Peyer's patch (tissue), 4 donors: ENCODE results near the gene ZNF605. TPM values are rescaled to one million over a fixed set of nuclear protein-coding genes. Genes with fewer than 3 reads are reported as not detected.
"Not testable (repeated sequence)": the region's sequence is repeated elsewhere in the genome, so short reads cannot be mapped to it uniquely, and the experiment has no call there.

ENCODE experiments used
- DNase-seq, 3 donors: peaks; one replicate each; pipeline ENCODE4 v3.0.0-alpha.2; 2017 to 2019
- H3K27ac ChIP-seq, 4 donors: fragments of 200-600 bp; sonication (generic); one replicate each; pipeline ENCODE4 v1.5.1; 2016 to 2019
- H3K27me3 ChIP-seq, 2 donors: fragments of 200-600 bp; sonication (generic); one replicate each; pipeline ENCODE4 v1.5.1; 2019
- H3K36me3 ChIP-seq, 3 donors: fragments of 200-600 bp; sonication (generic); one replicate each; pipeline ENCODE4 v1.5.1; 2016 to 2019
- H3K4me1 ChIP-seq, 4 donors: fragments of 200-600 bp; sonication (generic); one replicate each; pipeline ENCODE4 v1.5.1; 2016 to 2019
- H3K4me3 ChIP-seq, 4 donors: fragments of 200-600 bp; sonication (generic); 1 replicate in 3 of 4; 2 replicates in 1 of 4; pipeline ENCODE4 v1.5.1; 2016 to 2019; ENCODE audit warnings: mild to moderate bottlenecking in 1 of 4
- H3K9me3 ChIP-seq, 4 donors: fragments of 200-600 bp; sonication (generic); one replicate each; pipeline ENCODE4 v1.5.1; 2016 to 2019; ENCODE audit warnings: mild to moderate bottlenecking in 1 of 4
- POLR2A ChIP-seq, 2 donors: fragments of 450-650 bp; IDR thresholded peaks; one replicate each; pipeline ENCODE4 v1.5.1; 2017; ENCODE audit warnings: antibody characterized with exemption in 2 of 2, mild to moderate bottlenecking in 2 of 2, moderate library complexity in 2 of 2
- total RNA-seq, 4 donors: library from RNA; depleted of rRNA; stranded (reverse); fragments of >200 nt; gene quantifications; one replicate each; pipeline ENCODE4 v1.1.0, GENCODE V29; 2016
- TF ChIP-seq, protein P1 (sequence below), 6 experiments: fragments of 450-650 bp in 4 of 6; fragments of 200-600 bp in 2 of 6; sonication (generic) in 1 of 6; IDR thresholded peaks; one replicate each; pipeline ENCODE4 v1.5.1; 2017 to 2019; ENCODE audit warnings: antibody characterized with exemption in 6 of 6, mild to moderate bottlenecking in 3 of 6, moderate library complexity in 1 of 6

ZNF605 gene
- total RNA-seq, 4 donors from 2014 or later = 6.3 to 19.0 (median 12.5) TPM

DNA sequence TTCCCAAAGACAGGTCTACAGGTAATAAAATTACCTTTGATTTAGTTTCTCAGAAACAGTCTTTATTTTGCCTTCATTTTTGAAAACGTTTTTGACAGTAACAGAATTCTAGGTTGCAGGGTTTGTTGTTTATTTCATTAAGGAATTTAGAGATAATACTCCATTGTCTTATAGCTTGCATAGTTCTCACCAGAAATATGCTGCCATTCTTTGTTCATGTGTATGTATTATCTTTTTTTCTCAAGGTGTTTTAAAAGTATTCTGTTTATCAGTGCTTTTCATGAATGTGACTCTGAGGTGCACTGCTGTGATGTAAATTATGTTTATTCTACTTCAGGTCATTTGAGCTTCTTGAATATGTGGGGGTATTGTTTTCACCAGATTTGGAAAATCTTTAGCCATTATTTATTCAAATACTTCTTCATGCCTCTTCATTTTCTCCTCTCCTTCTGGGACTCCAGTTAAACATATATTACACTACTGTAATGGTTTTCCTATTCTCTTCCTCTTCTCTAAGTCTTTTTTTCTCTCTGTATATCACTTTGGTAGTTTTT, 32.7 kb downstream of the ZNF605 start:
- no peak for TF ChIP-seq POLR2A (IDR thresholded peaks at IDR 0.05)
- TF ChIP-seq, protein P1, sequence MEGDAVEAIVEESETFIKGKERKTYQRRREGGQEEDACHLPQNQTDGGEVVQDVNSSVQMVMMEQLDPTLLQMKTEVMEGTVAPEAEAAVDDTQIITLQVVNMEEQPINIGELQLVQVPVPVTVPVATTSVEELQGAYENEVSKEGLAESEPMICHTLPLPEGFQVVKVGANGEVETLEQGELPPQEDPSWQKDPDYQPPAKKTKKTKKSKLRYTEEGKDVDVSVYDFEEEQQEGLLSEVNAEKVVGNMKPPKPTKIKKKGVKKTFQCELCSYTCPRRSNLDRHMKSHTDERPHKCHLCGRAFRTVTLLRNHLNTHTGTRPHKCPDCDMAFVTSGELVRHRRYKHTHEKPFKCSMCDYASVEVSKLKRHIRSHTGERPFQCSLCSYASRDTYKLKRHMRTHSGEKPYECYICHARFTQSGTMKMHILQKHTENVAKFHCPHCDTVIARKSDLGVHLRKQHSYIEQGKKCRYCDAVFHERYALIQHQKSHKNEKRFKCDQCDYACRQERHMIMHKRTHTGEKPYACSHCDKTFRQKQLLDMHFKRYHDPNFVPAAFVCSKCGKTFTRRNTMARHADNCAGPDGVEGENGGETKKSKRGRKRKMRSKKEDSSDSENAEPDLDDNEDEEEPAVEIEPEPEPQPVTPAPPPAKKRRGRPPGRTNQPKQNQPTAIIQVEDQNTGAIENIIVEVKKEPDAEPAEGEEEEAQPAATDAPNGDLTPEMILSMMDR (IDR thresholded peaks at IDR 0.05) = no peak
- Histone ChIP-seq H3K27me3 (no peaks in the 10 kb centered on the region), H3K27ac (no peak overlapping the region), H3K36me3 (peaks cover 0 to 21% (median 0%) of the 10 kb centered on the region in 3 donors), H3K9me3 (peaks cover 0 to 97% (median 48%) of the 10 kb centered on the region in 4 donors), H3K4me3 (no peak overlapping the region), H3K4me1 (no peaks in the 10 kb centered on the region)
- no peak for DNase-seq

DNA sequence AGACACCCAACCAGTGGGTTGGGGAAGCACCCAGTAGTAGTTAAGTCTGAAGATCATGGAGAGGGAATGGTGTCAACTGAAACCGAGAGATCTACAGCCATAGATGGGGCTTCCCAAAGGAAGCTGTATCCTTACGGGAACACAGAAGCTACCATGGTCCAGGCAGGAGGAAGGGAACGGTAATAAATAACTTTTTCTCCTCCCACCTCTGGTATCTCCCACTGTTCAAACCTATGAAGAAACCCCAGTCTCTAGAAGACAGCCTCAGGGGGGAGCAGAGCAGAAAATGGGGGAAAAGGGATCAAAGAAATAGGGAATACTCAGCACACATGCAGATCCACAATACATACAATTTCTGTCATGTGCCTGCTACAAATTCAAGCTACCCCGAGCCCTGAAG, 33.4 kb downstream of the ZNF605 start:
- H3K9me3 ChIP-seq = peaks cover 0 to 97% (median 46%) of the 10 kb centered on the region in 4 donors
- no peaks in the 10 kb centered on the region for H3K4me1 ChIP-seq
- no peak overlapping the region for H3K27ac ChIP-seq
- H3K36me3 ChIP-seq = peaks cover 0 to 14% (median 0%) of the 10 kb centered on the region in 3 donors
- DNase-seq = no peak
- H3K27me3 ChIP-seq = no peaks in the 10 kb centered on the region
- no peak overlapping the region for H3K4me3 ChIP-seq
- TF ChIP-seq, protein P1 (IDR thresholded peaks at IDR 0.05) = no peak
- no peak for TF ChIP-seq POLR2A (IDR thresholded peaks at IDR 0.05)

DNA sequence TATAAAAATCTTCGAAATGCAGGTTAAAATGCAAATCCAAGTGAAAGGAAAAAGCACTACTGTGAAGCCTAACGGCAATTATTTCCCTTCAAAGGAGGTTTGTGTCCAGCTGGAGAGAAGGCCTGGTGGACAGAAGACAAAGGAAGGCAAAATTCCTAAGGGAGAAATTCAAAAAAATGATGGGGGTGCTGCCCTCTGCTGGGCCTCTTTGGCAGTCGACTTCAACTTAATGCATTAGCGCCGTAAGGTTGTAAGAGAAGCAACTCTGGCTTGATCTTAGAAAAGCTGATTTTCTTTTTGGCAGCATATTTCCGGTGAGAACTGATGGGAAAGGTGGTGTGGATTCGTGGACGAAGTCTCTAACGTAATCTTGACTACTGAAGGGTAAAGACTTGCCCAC, 34.4 kb downstream of the ZNF605 start:
- Histone ChIP-seq H3K4me3 (no peak overlapping the region), H3K36me3 (peaks cover 0 to 5% (median 0%) of the 10 kb centered on the region in 3 donors), H3K27me3 (no peaks in the 10 kb centered on the region), H3K4me1 (no peaks in the 10 kb centered on the region), H3K9me3 (peaks cover 0 to 97% (median 41%) of the 10 kb centered on the region in 4 donors), H3K27ac (no peak overlapping the region)
- DNase-seq = no peak
- TF ChIP-seq POLR2A (IDR thresholded peaks at IDR 0.05) = no peak
- TF ChIP-seq, protein P1 (IDR thresholded peaks at IDR 0.05) = no peak

DNA sequence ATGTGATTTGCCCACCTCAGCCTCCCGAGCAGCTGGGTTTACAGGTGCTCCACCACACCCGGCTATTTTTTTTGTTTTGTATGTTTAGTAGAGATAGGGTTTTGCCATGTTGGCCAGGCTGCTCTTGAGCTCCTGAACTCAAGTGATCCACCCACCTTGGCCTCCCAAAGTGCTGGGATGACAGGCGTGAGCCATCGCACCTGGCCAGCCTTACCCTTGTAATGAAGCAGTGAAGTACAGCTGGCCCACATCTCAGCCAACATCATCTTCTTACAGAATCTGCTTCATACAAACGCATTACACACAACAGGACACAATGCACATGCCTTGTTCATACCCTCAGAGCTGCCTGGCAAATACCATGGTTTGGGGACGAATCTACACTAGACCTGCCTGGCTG, 37.4 kb downstream of the ZNF605 start:
- H3K27ac ChIP-seq = no peak overlapping the region
- H3K36me3 ChIP-seq = no peaks in the 10 kb centered on the region
- H3K27me3 ChIP-seq = no peaks in the 10 kb centered on the region
- TF ChIP-seq, protein P1 (IDR thresholded peaks at IDR 0.05) = no peak
- TF ChIP-seq POLR2A (IDR thresholded peaks at IDR 0.05) = no peak
- peaks cover 0 to 82% (median 22%) of the 10 kb centered on the region in 4 donors for H3K9me3 ChIP-seq
- no peaks in the 10 kb centered on the region for H3K4me1 ChIP-seq
- no peak for DNase-seq
- no peak overlapping the region for H3K4me3 ChIP-seq

DNA sequence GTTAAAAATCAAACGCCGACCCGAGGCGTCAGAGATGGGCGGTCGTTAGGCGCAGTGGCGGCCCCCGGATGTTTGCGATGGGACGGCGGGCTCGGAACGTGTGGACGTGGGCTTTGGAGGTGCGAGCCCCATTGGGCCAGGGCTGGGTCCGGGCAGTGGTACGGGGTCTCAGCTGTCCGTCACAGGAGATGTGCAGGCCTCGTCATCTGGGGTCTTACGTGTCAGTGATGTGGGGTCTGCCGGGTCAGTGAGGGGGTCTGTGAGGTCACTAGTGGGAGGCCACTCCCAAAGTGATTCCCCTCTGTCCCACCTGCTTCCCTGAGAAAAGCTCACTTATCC, 47.1 kb downstream of the ZNF605 start:
- TF ChIP-seq POLR2A (IDR thresholded peaks at IDR 0.05) = no peak

DNA sequence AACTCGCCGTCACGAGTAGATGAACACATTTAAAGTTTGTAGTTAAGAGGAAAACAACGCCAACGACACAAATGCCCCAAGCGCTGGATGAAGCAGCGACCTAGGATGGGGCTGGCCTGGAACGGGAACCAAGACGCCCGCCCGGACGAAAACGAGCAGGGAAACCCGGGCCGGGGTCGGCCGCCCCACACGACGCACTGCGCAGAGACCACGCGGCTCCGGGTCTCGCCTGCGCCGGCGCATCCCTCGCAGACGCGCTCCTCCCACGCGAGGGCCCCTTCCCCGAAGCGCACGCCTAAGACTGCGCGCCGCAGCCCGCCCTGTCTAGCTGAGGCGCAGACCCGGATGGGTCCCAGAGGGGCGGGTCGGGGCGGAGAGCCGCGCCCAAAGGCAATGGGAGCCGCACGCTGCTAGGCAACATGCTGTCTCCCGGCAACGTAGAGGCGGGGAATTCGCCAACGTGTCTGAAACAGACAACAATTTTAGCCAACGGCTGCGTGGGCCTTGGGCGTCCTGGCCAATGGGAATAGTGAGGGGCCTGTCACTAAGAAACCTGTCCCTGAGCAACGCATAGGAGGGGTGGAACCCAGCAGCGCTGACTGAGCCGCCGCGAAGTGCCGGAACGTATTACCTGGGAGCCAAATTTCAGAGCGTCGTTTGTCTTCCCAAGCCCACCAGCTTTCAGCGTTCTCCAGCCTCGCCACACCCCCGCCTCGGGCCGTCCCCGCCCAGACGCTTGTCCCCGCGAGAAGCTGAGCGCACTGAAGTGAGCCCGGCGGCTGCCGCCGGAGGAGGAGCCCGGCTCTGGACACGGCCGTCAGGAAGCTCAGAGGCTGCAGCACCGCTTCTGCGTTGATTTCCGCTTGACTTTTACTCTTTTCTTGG, 47.7 kb downstream of the ZNF605 start:
- Histone ChIP-seq H3K27ac (peak overlapping the region; percentile 77 to 81 (median 80)), H3K36me3 (no peaks in the 10 kb centered on the region), H3K9me3 (peaks cover 0 to 20% (median 5%) of the 10 kb centered on the region in 4 donors), H3K4me3 (peak overlapping the region; percentile 41 to 68 (median 61)), H3K27me3 (no peaks in the 10 kb centered on the region), H3K4me1 (no peaks in the 10 kb centered on the region)
- peak; percentile 84 to 98 (median 90) for DNase-seq
- no peak for TF ChIP-seq POLR2A (IDR thresholded peaks at IDR 0.05)
- TF ChIP-seq, protein P1 (IDR thresholded peaks at IDR 0.05) = no peak

More for the DNA sequence above, 47.1 kb downstream of the ZNF605 start:
- Histone ChIP-seq H3K4me3 (peak overlapping the region; percentile 41 to 68 (median 61)), H3K27ac (peak overlapping the region; percentile 77 to 81 (median 80)), H3K4me1 (no peaks in the 10 kb centered on the region), H3K36me3 (no peaks in the 10 kb centered on the region), H3K27me3 (no peaks in the 10 kb centered on the region), H3K9me3 (peaks cover 0 to 25% (median 5%) of the 10 kb centered on the region in 4 donors)
- no peak for DNase-seq

DNA sequence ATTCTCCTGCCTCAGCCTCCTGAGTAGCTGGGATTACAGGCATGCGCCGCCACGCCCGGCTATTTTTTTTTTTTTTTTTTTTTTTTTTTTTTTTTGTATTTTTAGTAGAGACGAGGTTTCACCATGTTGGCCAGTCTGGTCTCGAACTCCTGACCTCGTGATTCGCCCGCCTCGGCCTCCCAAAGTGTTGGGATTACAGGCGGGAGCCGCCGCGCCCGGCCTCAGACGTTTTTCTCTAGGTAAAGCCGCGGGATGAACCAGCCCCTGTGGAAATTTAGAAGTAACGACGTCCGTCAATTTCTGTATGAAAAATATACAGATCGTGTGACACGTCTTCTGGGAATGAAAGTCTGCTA, 48.3 kb downstream of the ZNF605 start:
- peak overlapping the region; percentile 77 to 81 (median 80) for H3K27ac ChIP-seq
- not testable (repeated sequence) for H3K4me1 ChIP-seq, H3K36me3 ChIP-seq, H3K27me3 ChIP-seq, DNase-seq
- H3K4me3 ChIP-seq = peak overlapping the region; percentile 41 to 68 (median 61)
- H3K9me3 ChIP-seq = peaks cover 0 to 17% (median 5%) of the 10 kb centered on the region in 4 donors
